Subcutaneous abdominal adipose tissue (tissue), 5 donors: ENCODE measurements around the gene TGIF2.
A peak's percentile ranks its signal among the peaks of the same experiment; 100 is the strongest.
"Not testable (repeated sequence)": the region's sequence is repeated elsewhere in the genome, so short reads cannot be mapped to it uniquely, and the experiment has no call there.

Experiments used
- H3K27ac ChIP-seq: one replicate; pipeline ENCODE4 v1.7.0; 2013; ENCODE audit warnings: low read depth, mild to moderate bottlenecking, inconsistent platforms, low read length, moderate library complexity
- H3K27me3 ChIP-seq, 5 donors: one replicate each; pipeline ENCODE4 v1.7.0; 2013; ENCODE audit warnings: low read length in 5 of 5, inconsistent platforms in 1 of 5; ENCODE audit not compliant: control insufficient read depth in 5 of 5, insufficient read depth in 4 of 5
- H3K36me3 ChIP-seq, 5 donors: one replicate each; pipeline ENCODE4 v1.7.0; 2013; ENCODE audit warnings: low read length in 5 of 5; ENCODE audit not compliant: control insufficient read depth in 5 of 5, insufficient read depth in 5 of 5
- H3K4me1 ChIP-seq, 5 donors: one replicate each; pipeline ENCODE4 v1.7.0; 2013; ENCODE audit warnings: low read length in 5 of 5, mild to moderate bottlenecking in 3 of 5, moderate library complexity in 1 of 5; ENCODE audit not compliant: control insufficient read depth in 5 of 5, insufficient read depth in 5 of 5
- H3K4me3 ChIP-seq, 5 donors: one replicate each; pipeline ENCODE4 v1.7.0; 2013; ENCODE audit warnings: low read length in 5 of 5, low read depth in 1 of 5
- H3K9ac ChIP-seq, 5 donors: one replicate each; pipeline ENCODE4 v1.7.0; 2013; ENCODE audit warnings: low read length in 5 of 5, mild to moderate bottlenecking in 4 of 5, moderate library complexity in 3 of 5
- H3K9me3 ChIP-seq, 5 donors: one replicate each; pipeline ENCODE4 v1.7.0; 2013; ENCODE audit warnings: low read length in 5 of 5; ENCODE audit not compliant: control insufficient read depth in 5 of 5
- donor health status: healthy.
- donor health status: healthy.
- donor health status: healthy.
- donor health status: healthy.
- donor health status: healthy.

Gene TGIF2

DNA sequence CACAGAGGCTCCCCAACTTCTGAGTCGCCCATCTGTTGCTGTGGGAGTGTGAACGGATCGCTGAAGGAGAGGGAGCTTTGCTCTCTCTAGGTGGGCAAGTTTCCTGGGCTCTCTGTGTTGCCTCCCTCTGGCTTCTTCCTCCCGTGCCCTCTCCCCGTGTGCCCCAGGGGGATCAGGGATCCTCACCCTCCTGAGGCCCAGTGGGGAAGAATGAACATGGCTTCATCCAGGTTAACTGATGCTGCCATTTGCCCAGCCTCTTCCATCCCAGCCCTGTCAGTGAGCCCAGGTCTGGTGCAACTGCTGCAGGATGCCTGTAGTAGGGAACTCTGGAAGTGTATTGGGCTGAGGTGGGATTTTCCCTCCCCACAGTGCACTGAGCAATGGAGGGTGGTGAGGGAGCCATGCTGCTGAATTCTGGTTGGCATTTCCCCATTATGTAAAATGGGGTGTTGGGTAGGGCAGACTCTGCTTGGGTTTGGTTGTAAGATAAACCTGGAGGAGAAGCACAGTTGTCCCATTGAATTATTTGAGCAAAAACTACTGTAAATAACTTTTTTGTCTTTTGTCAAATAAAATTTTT, 20.0 kb downstream of the TGIF2 start:
- Histone ChIP-seq H3K4me1 (peaks cover 0 to 9% (median 0%) of the 10 kb centered on the region in 5 donors), H3K27ac (no peak overlapping the region), H3K36me3 (peaks cover 0 to 19% (median 11%) of the 10 kb centered on the region in 5 donors), H3K9ac (no peak overlapping the region), H3K27me3 (no peaks in the 10 kb centered on the region), H3K4me3 (no peak overlapping the region), H3K9me3 (no peaks in the 10 kb centered on the region)

DNA sequence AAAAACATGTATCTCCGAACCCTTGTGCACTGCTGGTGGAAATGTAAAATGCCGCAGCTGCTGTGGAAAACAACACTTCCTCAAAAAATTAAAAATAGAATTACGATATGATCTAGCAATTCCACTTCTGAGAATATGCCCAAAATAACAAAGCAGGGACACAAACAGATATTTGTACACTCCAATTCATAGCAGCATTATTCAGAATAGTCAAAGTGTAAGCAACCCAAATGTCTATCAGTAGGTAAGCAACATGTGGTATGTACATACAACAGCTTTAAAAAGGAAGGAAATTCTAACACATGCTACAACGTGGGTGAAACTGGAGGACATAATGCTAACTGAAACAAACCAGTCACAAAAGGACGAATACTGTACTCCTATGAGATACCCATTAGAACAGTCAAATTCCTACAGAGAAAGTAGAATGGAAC, 26.5 kb downstream of the TGIF2 start:
- H3K27ac ChIP-seq = no peak overlapping the region
- H3K36me3 ChIP-seq = no peaks in the 10 kb centered on the region
- no peaks in the 10 kb centered on the region for H3K9me3 ChIP-seq
- peak overlapping the region in 1 of 5 donors; percentile 11 for H3K9ac ChIP-seq
- H3K4me3 ChIP-seq = no peak overlapping the region
- H3K4me1 ChIP-seq = peaks cover 0 to 11% (median 4%) of the 10 kb centered on the region in 5 donors
- no peaks in the 10 kb centered on the region for H3K27me3 ChIP-seq

DNA sequence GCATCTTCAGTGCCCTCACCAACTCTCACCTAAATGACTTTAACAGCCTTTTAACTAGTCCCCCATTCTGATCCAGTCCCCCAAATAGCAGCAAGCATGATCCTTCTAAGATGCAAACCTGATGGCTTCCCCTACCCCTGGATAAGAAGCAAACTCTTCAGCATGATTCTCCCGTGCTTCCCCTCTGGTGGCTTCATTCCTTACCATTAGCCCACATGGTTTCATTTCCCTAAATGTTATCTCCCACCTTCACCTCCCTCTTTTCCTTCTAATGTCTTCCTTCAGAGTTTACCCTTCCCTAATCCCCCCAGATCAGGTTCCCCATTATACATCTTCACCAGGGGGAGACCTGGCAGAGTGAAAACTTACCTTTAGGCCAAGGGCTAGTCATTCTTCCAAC, 28.1 kb downstream of the TGIF2 start:
- H3K4me3 ChIP-seq = no peak overlapping the region
- H3K27me3 ChIP-seq = no peaks in the 10 kb centered on the region
- peaks cover under 1 to 22% (median 13%) of the 10 kb centered on the region in 5 donors for H3K4me1 ChIP-seq
- H3K27ac ChIP-seq = no peak overlapping the region
- H3K9ac ChIP-seq = no peak overlapping the region
- H3K9me3 ChIP-seq = no peaks in the 10 kb centered on the region
- no peaks in the 10 kb centered on the region for H3K36me3 ChIP-seq

DNA sequence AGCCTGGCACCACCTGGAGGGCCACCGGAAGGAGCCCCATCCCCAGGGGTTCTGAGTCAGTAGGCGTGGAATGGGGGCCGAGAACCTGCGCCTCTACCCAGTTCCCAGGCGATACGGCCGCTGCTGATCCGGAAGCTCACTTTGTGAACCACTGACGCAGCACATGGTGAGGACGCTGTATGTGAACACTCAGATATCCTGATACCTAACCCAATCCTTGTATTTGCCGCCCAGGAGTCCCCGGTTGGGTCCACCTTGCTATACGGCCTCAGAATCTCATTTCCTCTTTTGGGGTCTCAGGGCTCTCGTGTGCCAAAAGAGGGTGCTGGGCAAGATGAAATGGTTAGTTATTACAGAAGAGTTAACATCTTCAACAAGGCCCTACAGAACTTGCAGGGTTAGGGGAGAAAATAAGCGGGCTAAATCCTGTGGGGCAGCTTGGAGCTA, 31.6 kb downstream of the TGIF2 start:
- Histone ChIP-seq H3K27me3 (no peaks in the 10 kb centered on the region), H3K4me3 (peak overlapping the region; percentile 65 to 98 (median 77))

DNA sequence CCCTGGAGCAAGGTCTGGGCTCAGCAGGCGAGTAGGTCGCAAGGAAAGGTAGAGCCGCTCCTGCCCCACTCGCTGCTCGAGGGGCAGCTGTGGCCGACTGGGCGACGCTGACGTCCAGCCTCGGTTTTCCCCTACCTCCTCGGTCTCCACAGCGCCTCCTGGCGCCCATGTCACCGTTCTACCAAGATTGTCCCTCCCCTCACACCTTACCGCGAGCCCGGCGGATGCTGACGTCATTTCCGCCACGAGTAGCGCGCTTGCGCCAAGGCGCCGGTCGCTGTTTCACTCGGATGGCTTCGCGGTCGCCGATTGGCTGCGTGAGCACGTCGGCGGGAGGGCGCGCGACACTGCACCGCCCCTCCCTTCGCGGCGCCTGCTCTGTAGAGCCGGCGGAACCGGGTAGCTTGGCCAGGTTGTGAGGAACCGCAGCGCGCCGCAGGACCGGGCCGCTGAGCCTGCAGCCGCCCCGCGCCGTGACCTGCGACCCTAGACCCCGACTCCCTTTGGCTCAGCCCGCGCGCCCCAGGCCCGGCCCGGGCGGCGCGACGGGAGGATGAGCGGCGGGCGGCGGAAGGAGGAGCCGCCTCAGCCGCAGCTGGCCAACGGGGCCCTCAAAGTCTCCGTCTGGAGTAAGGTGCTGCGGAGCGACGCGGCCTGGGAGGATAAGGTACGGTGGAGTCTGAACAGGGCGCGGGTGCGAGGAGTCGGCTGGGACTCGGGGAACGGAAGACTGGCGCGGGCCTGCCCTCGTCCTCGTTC, 32.2 kb downstream of the TGIF2 start, which contains the start of gene RAB5IF:
Gene RAB5IF, plus strand, starts transcription at position 381 of the 759 bp plus-strand sequence. Its CDS starts 173 bp downstream, at position 554.
- peak within 1 kb of the TSS; percentile 87 to 99 (median 92) for H3K9ac ChIP-seq
- H3K9me3 ChIP-seq = no peaks in the 10 kb centered on the region
- H3K4me3 ChIP-seq = peak within 1 kb of the TSS; percentile 77 to 98 (median 96)
- no peaks in the 10 kb centered on the region for H3K27me3 ChIP-seq
- H3K27ac ChIP-seq = peak within 1 kb of the TSS; percentile 92
- peaks cover 4 to 30% (median 28%) of the 10 kb centered on the region in 5 donors for H3K4me1 ChIP-seq
- H3K36me3 ChIP-seq = peaks cover under 1 to 28% (median 25%) of the 10 kb centered on the region in 5 donors

More for the DNA sequence above, 31.6 kb downstream of the TGIF2 start:
- peaks cover 0 to 22% (median 20%) of the 10 kb centered on the region in 5 donors for H3K36me3 ChIP-seq
- H3K9ac ChIP-seq = peak overlapping the region; percentile 79 to 87 (median 82)
- H3K27ac ChIP-seq = peak overlapping the region; percentile 92
- H3K9me3 ChIP-seq = no peaks in the 10 kb centered on the region
- peaks cover 4 to 30% (median 28%) of the 10 kb centered on the region in 5 donors for H3K4me1 ChIP-seq

DNA sequence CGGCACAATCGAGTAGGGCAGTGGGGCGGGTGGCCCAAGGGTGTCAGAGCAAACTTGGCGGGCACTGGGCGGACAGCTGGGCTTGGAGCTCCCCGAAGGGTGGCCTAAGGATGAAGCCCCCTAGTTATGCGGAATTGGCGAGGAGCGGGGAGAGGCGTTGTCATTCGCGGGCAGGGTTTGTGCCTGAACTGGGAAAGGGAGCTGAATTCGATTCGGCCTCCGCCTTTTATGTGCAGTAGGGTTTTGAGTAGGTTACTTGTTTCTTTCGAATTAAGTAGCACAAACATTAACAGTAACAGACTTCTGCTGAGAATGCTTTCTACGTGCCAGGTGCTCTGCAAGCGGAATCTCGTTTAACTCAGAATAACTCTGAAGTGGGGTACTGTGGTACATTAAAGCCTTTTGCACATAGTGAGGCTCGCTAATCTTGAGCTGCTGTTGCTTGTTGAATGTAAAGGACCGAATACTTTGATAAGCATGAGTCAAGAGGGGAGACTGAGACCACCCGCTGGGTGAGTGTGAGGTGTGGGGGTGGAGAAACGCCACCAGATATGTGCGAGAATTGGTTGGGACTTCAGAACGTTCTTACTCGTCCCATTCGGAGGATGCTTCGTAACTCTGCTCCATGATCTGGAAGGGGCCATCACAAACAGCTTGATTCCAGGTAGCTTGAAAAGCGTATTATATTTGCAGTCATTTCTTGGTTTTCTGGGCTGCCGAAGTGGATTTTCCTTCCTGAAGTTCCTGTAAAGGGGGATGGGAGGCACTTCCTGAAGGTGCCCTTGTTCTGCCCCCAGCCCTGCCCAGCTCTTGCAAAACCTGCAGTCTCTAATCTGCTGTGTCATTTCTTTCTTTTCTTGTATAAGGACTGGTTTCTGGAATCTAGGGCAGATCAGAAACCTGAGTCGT, 33.0 kb downstream of the TGIF2 start:
- H3K27ac ChIP-seq = peak overlapping the region; percentile 92
- H3K27me3 ChIP-seq = no peaks in the 10 kb centered on the region
- H3K4me1 ChIP-seq = peaks cover 4 to 30% (median 28%) of the 10 kb centered on the region in 5 donors
- H3K9ac ChIP-seq = peak overlapping the region; percentile 87 to 99 (median 92)
- H3K4me3 ChIP-seq = peak overlapping the region; percentile 76 to 98 (median 96)
- no peaks in the 10 kb centered on the region for H3K9me3 ChIP-seq
- peaks cover 3 to 37% (median 33%) of the 10 kb centered on the region in 5 donors for H3K36me3 ChIP-seq

DNA sequence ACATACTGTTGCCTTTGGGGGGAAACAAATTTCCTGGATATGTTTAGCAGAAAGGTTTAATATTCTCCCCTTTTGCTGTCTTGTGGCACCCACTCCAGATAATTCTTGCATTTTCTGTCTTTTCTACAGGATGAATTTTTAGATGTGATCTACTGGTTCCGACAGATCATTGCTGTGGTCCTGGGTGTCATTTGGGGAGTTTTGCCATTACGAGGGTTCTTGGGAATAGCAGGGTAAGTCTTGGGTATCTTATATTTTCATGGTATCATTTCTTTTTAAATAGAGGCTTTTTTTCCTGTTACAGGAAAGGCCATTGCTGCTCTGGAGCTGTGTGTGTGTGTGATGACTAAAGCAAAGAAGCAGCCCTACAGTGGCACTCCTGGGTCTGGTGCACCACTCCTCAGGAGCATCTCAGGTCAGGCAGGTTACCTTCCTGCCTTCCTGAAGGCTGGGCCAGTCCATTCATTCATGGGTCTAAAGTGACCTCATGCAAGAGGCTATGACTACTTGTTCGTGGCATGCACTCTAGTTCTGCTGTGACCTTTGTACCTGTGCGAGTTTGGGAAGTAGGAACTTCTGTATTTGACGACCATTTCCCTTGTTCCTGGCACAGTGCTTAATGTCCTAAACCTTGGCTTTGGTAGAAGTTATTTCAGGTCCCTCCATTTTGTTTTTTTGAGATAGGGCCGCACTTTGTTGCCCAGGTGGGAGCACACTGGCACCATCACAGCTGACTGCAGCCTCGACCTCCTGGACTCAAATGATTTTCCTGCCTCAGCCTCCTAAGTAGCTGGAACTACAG, 34.4 kb downstream of the TGIF2 start:
- Histone ChIP-seq H3K9me3 (no peaks in the 10 kb centered on the region), H3K9ac (peak overlapping the region in 3 of 5 donors; percentile 7 to 87 (median 55)), H3K36me3 (peaks cover 6 to 50% (median 46%) of the 10 kb centered on the region in 5 donors), H3K27ac (peak overlapping the region; percentile 92), H3K27me3 (no peaks in the 10 kb centered on the region), H3K4me3 (no peak overlapping the region), H3K4me1 (peaks cover 4 to 30% (median 28%) of the 10 kb centered on the region in 5 donors)

DNA sequence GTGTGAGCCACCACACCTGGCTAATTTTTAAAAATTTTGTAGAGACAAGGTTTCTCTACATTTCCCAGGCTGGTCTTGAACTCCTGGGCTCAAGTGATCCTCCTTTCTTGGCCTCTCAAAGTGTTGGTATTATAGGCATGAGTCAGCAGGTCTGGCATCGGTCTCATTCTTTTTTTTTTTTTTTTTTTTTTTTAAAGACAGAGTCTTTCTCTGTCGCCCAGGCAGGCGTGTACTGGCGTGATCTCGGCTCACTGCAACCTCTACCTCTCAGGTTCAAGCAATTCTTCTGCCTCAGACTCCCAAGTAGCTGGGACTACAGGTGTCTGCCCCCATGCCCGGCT, 35.0 kb downstream of the TGIF2 start:
- H3K27ac ChIP-seq, H3K9ac ChIP-seq, H3K4me3 ChIP-seq, H3K27me3 ChIP-seq, H3K9me3 ChIP-seq: not testable (repeated sequence)
- H3K36me3 ChIP-seq = peaks cover 6 to 56% (median 50%) of the 10 kb centered on the region in 5 donors
- H3K4me1 ChIP-seq = peaks cover 4 to 30% (median 28%) of the 10 kb centered on the region in 5 donors

DNA sequence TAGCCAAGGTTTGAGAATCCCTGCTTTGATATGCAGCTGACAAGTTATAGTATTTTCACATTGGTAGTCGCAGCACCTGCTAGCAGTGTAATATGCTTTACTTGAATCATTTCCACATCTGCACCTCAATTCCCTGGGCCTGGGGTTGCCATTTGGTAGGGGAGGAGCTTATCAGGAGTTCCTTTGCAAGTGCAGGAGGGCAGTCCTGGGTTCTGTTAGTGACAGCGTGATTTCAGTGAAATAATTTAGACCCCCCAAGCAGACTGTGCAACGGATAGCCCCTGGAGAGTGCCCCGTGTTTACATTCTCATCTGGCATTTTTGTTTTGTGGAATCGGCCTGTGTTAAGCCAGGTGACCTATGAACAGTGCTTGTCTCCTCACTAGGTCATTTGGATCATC, 38.2 kb downstream of the TGIF2 start:
- no peak overlapping the region for H3K4me3 ChIP-seq
- no peak overlapping the region for H3K9ac ChIP-seq
- peaks cover 6 to 75% (median 70%) of the 10 kb centered on the region in 5 donors for H3K36me3 ChIP-seq
- H3K27ac ChIP-seq = no peak overlapping the region
- no peaks in the 10 kb centered on the region for H3K9me3 ChIP-seq
- peaks cover 3 to 16% (median 14%) of the 10 kb centered on the region in 5 donors for H3K4me1 ChIP-seq
- H3K27me3 ChIP-seq = no peaks in the 10 kb centered on the region
